CD14-positive monocyte (primary cell): Measurements from ENCODE around the gene SPATS2. TPM values are rescaled to one million over a fixed set of nuclear protein-coding genes. Genes with fewer than 3 reads are reported as not detected.

Experiments
- DNase-seq, 3 donors: peaks; one replicate each; pipeline ENCODE4 v3.0.0-alpha.2; 2011 to 2022
- H2AFZ ChIP-seq: 2 replicates; pipeline ENCODE4 v1.6.0; 2012; ENCODE audit warnings: mild to moderate bottlenecking, low read depth, low read length, inconsistent platforms; ENCODE audit not compliant: insufficient read depth, poor library complexity, severe bottlenecking
- H3K27ac ChIP-seq, 2 donors: 1 replicate in 1 of 2; 2 replicates in 1 of 2; pipeline ENCODE4 v1.5.1; 2012 to 2013; ENCODE audit warnings: low read length in 2 of 2, control low read depth in 1 of 2, inconsistent platforms in 1 of 2, low read depth in 1 of 2, mild to moderate bottlenecking in 1 of 2
- H3K27me3 ChIP-seq, 2 donors: one replicate each; pipeline versions ENCODE4 v1.6.0 to v1.6.1; 2011 to 2013; ENCODE audit warnings: low read length in 2 of 2; ENCODE audit not compliant: control insufficient read depth in 2 of 2, insufficient read depth in 2 of 2
- H3K36me3 ChIP-seq, 2 donors: replicated peaks in 1 of 2; 1 replicate in 1 of 2; 2 replicates in 1 of 2; pipeline versions ENCODE4 v1.5.1 to v1.6.1; 2012 to 2013; ENCODE audit warnings: low read length in 2 of 2, control low read depth in 1 of 2, inconsistent platforms in 1 of 2, mild to moderate bottlenecking in 1 of 2; ENCODE audit not compliant: insufficient read depth in 2 of 2, control insufficient read depth in 1 of 2
- H3K4me1 ChIP-seq, 2 donors: 1 replicate in 1 of 2; 2 replicates in 1 of 2; pipeline versions ENCODE4 v1.5.1 to v1.6.1; 2012 to 2013; ENCODE audit warnings: low read length in 2 of 2, control low read depth in 1 of 2, inconsistent platforms in 1 of 2, mild to moderate bottlenecking in 1 of 2, moderate library complexity in 1 of 2; ENCODE audit not compliant: insufficient read depth in 2 of 2, control insufficient read depth in 1 of 2
- H3K4me2 ChIP-seq: replicated peaks from 2 replicates; pipeline ENCODE3; 2012; ENCODE audit warnings: low read length, moderate library complexity, mild to moderate bottlenecking; ENCODE audit not compliant: poor library complexity, severe bottlenecking; ENCODE audit errors: extremely low read depth
- H3K4me3 ChIP-seq, 3 experiments: fragments of 200-600 bp in 1 of 3; sonication (generic) in 1 of 3; replicated peaks in 1 of 3; 1 replicate in 2 of 3; 2 replicates in 1 of 3; pipeline ENCODE4 v1.5.1; 2011 to 2013; ENCODE audit warnings: low read length in 3 of 3, mild to moderate bottlenecking in 3 of 3, control low read depth in 2 of 3, low read depth in 2 of 3, inconsistent platforms in 1 of 3, moderate library complexity in 1 of 3
- H3K79me2 ChIP-seq: 2 replicates; pipeline ENCODE4 v1.6.0; 2012; ENCODE audit warnings: mild to moderate bottlenecking, control low read depth, inconsistent platforms, low read length, moderate library complexity; ENCODE audit not compliant: insufficient read depth
- H3K9ac ChIP-seq: 2 replicates; pipeline ENCODE4 v1.6.0; 2017; ENCODE audit warnings: low read length, mild to moderate bottlenecking; ENCODE audit not compliant: insufficient read depth, poor library complexity, severe bottlenecking
- H3K9me3 ChIP-seq, 2 donors: replicated peaks in 1 of 2; 1 replicate in 1 of 2; 2 replicates in 1 of 2; pipeline versions ENCODE4 v1.5.1 to v1.6.1; 2012 to 2013; ENCODE audit warnings: low read length in 2 of 2, control low read depth in 1 of 2; ENCODE audit not compliant: control insufficient read depth in 1 of 2, insufficient read depth in 1 of 2
- H4K20me1 ChIP-seq: 2 replicates; pipeline ENCODE4 v1.6.0; 2012; ENCODE audit warnings: mild to moderate bottlenecking, low read length, control low read depth, moderate library complexity; ENCODE audit not compliant: insufficient read depth
- H3K27ac Mint-ChIP-seq, 7 donors: one replicate each; pipeline ENCODE4 v1.8.0; 2020; ENCODE audit warnings: mild to moderate bottlenecking in 7 of 7, mixed read lengths in 7 of 7, moderate library complexity in 6 of 7, inconsistent platforms in 2 of 7
- H3K27me3 Mint-ChIP-seq, 3 donors: one replicate each; pipeline ENCODE4 v1.8.0; 2021 to 2022; ENCODE audit warnings: low read depth in 3 of 3, mild to moderate bottlenecking in 3 of 3, mixed read lengths in 3 of 3, moderate library complexity in 3 of 3, inconsistent platforms in 1 of 3
- H3K36me3 Mint-ChIP-seq, 2 donors: one replicate each; pipeline ENCODE4 v1.8.0; 2020; ENCODE audit warnings: mixed read lengths in 2 of 2, inconsistent platforms in 1 of 2, mild to moderate bottlenecking in 1 of 2
- H3K4me1 Mint-ChIP-seq: one replicate; pipeline ENCODE4 v1.8.0; 2020; ENCODE audit warnings: mild to moderate bottlenecking, mixed read lengths
- H3K4me3 Mint-ChIP-seq, 2 donors: one replicate each; pipeline ENCODE4 v1.8.0; 2020; ENCODE audit warnings: mild to moderate bottlenecking in 2 of 2, mixed read lengths in 2 of 2, moderate library complexity in 1 of 2
- H3K9me3 Mint-ChIP-seq, 7 donors: one replicate each; pipeline ENCODE4 v1.8.0; 2020 to 2022; ENCODE audit warnings: mixed read lengths in 7 of 7, mild to moderate bottlenecking in 6 of 7, moderate library complexity in 6 of 7, inconsistent platforms in 2 of 7
- CTCF ChIP-seq: fragments of 200-600 bp; IDR thresholded peaks from one replicate; pipeline ENCODE4 v1.8.0; 2022; ENCODE audit warnings: antibody characterized with exemption, mild to moderate bottlenecking
- WGBS: methylation state at CpG from one replicate; pipeline ENCODE4 v1.1.5; 2013; ENCODE audit warnings: missing lambda C conversion rate; ENCODE audit not compliant: insufficient coverage; 5-methylcytosine and 5-hydroxymethylcytosine counted together
- intact Hi-C, 2 donors: fragments of 100-400 bp; cut with micrococcal nuclease; formaldehyde crosslinking; loops; one replicate each; pipeline versions ENCODE4 v1.15.0 to v1.15.1; 2023
- polyA plus RNA-seq, 3 donors: library from polyadenylated mRNA; depleted of rRNA in 1 of 3; unstranded in 2 of 3; stranded (reverse) in 1 of 3; fragments of 300-500 nt in 2 of 3; fragments of >200 nt in 1 of 3; fragmentation: Illumina TruSeq in 2 of 3; gene quantifications; 1 replicate in 2 of 3; 2 replicates in 1 of 3; pipeline ENCODE4 v1.2.3, GENCODE V29; 2012 to 2021

SPATS2 gene
- polyA plus RNA-seq, 3 donors: 1.1 to 3.2 (median 1.8) TPM

DNA sequence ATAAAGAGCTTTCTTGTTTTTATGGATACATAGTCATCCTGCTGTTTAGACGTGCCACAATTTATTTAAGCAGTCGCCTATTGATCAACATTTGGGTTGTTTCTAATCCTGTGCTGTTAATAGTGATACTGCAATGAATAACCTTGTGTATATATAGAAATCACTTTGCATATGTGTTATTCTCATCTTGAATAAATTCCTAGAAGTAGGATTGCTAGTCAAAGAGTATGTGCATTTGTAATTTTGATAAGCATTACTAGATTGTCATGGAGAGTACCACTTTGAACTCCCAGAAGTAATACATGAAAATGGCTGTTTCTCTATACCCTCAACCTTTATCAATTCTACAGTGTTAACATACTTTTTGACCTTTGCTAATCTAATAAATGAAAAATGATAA lies 126.6 kb downstream of the SPATS2 start:
- intact Hi-C loops: no loop called here
- WGBS: no CpG with 5 or more reads among the region's 2 CpGs
- Histone ChIP-seq H3K4me1 (no peaks in the 10 kb centered on the region), H4K20me1 (no peaks in the 10 kb centered on the region), H3K79me2 (no peaks in the 10 kb centered on the region), H2AFZ (no peak overlapping the region), H3K27ac (no peak overlapping the region), H3K4me2 (no peak overlapping the region), H3K27me3 (no peaks in the 10 kb centered on the region), H3K9me3 (no peaks in the 10 kb centered on the region), H3K36me3 (no peaks in the 10 kb centered on the region), H3K9ac (no peak overlapping the region), H3K4me3 (no peak overlapping the region)
- no peak for DNase-seq
- Mint-ChIP-seq H3K9me3 (peaks cover 0 to 2% (median 0%) of the 10 kb centered on the region in 7 donors), H3K4me1 (no peaks in the 10 kb centered on the region), H3K36me3 (peaks cover 18 to 24% of the 10 kb centered on the region in 2 donors), H3K27ac (no peak overlapping the region), H3K4me3 (no peak overlapping the region), H3K27me3 (no peaks in the 10 kb centered on the region)
- TF ChIP-seq CTCF: no peak

GRCh38 chr12:49496417-49497360 lies 129.4 kb downstream of the SPATS2 start:
- H3K4me1 ChIP-seq: no peaks in the 10 kb centered on the region
- Mint-ChIP-seq H3K36me3 (peaks cover 21 to 34% of the 10 kb centered on the region in 2 donors), H3K4me3 (no peak overlapping the region), H3K4me1 (no peaks in the 10 kb centered on the region), H3K27me3 (no peaks in the 10 kb centered on the region), H3K27ac (no peak overlapping the region), H3K9me3 (peaks cover 0 to 2% (median 0%) of the 10 kb centered on the region in 7 donors)
- H3K79me2 ChIP-seq: no peaks in the 10 kb centered on the region
- WGBS: 86% methylated on average over 4 of the region's 10 CpGs
- H3K4me2 ChIP-seq: no peak overlapping the region
- no peaks in the 10 kb centered on the region for H4K20me1 ChIP-seq
- H3K4me3 ChIP-seq: no peak overlapping the region
- H3K27me3 ChIP-seq: no peaks in the 10 kb centered on the region
- no peak for DNase-seq
- H3K9ac ChIP-seq: no peak overlapping the region
- intact Hi-C loops: no loop called here
- no peaks in the 10 kb centered on the region for H3K9me3 ChIP-seq
- TF ChIP-seq CTCF: no peak
- no peak overlapping the region for H2AFZ ChIP-seq
- peaks cover 0 to 6% of the 10 kb centered on the region in 2 donors for H3K36me3 ChIP-seq
- H3K27ac ChIP-seq: no peak overlapping the region
